Measurements from ENCODE around the gene CDH2.
A peak's percentile ranks its signal among the peaks of the same experiment; 100 is the strongest.

The CDH2 gene

DNA sequence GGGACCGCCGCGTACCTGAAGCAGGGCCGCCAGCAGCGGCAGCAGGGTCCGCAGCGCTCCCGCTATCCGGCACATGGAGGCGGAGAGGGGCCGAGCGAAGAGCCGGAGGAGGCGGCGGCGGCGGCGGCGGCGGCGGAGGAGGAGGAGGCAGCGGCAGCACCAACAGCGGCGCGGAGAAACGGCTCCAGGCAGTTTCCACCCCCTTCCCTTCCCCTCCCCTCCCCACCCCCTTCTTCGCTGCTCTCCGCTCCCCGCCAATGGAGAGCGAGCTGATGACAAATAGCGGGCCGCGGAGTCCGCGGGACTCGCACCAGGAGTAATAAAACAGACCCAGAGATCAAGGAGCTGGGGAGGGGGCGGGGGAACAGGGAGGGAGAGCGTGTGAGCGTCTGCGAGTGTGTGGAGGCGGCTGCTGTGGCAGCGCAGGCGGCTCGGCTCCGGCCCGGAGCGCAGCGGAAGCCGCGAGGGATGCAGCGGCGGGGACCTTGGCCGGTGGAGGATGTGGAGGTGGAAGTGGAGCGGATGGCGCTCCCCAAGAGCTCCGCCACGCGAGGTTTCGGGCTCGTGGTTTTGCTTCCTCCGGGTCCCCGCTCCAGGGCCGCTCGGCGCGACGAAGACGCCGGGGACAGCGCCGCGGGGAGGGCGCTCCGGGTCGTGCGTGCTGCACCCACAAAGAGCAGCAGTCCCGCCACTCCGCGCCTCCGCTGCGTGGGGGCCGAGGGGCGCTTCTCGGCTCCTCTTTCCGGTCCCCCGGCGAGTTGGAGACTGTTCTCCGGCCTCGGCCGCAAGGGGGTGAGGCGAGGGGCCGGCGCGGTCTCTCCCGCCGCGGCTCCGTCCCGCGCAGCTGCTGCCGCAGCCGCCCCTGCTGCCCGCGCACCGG lies at the start of gene CDH2:
Gene CDH2, minus strand, starts transcription at position 183 of the 880 bp plus-strand sequence. Its CDS starts 108 bp downstream, at position 75.
- no peak for DNase-seq

- no peak for DNase-seq
These were observed 35.1 kb upstream of the CDH2 start for GRCh38 chr18:28212060-28212459.

- DNase-seq: no peak
These were observed 31.9 kb upstream of the CDH2 start for GRCh38 chr18:28208712-28209265.

GRCh38 chr18:28208268-28208667 lies 31.3 kb upstream of the CDH2 start:
- no peak for DNase-seq

GRCh38 chr18:28204154-28204553 lies 27.2 kb upstream of the CDH2 start:
- DNase-seq: no peak

DNA sequence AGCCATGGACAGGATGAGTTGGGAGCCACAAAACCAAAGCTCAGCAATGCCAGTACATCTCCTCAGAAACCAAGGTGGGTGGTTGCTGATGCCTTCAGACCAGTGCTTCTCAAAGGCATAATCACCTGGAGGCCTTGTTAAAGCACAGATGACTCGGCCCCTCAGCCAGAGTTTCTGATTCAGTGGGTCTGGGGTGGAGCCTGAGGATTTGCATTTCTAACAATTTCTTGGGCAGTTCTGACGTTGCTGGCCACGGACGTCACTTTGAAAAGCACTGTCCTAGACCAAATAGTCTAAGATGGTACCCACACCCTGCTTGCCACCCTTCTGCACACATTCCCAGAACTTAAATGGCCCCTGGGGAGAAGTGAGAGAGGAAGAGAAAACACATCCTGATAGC lies 24.1 kb upstream of the CDH2 start:
- DNase-seq: no peak

GRCh38 chr18:28198620-28199019 lies 21.7 kb upstream of the CDH2 start:
- DNase-seq: no peak

- DNase-seq: no peak
These were observed 16.3 kb upstream of the CDH2 start for GRCh38 chr18:28193177-28193778.

- DNase-seq: no peak
These were observed 12.7 kb upstream of the CDH2 start for GRCh38 chr18:28189400-28190239.

GRCh38 chr18:28185121-28185520 lies 8.2 kb upstream of the CDH2 start:
- no peak for DNase-seq

DNA sequence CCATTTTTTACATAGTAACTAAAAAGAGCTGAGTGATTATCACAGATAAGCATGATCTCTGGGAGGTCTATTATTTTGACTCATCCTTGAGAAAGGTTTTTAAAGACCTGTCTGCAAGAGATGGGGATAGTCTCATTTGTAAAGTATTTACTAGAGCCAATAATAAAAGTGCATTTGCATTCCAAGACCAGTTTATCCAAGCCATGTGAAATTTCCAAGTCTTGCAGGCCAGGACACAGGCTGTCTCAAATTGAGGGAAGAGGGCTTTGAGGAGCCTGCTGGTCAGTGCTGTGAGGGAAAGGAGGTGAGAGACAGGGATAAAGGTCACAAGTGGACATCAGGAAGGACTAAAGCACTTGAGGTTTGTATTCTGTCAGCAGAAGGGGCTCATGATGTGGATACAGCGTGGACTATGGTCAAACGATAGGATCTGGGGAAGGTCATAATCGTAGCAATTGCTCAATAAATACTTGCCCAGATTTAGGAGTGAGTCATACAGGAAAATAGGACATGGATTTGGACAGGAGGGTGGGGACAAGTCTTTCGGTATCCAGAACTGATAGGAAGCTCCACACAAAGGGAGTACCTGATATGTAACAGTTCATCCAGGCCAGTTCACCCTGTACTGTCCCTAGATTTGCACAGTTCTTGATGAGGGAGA lies 6.6 kb upstream of the CDH2 start:
- no peak for DNase-seq

DNA sequence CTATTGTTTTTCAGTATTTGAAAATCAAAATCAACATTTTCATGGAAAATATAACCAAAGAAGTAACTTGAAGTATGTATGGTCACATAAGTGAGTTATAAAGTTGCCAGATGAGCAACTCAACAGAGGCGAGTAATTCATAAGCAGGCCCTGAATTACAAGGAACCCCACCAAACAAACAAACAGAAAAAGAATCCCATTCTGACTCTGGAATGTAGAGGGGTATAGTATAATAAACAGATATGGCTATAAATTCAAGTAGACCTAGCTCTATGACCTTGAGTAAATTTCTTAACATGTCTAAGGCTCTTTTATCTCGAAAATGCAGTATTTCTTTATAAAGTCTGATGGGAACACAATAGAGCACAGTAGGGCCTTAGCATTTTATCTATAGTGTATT lies 4.7 kb upstream of the CDH2 start:
- no peak for DNase-seq

GRCh38 chr18:28178720-28179119 lies 1.8 kb upstream of the CDH2 start:
- no peak for DNase-seq

DNA sequence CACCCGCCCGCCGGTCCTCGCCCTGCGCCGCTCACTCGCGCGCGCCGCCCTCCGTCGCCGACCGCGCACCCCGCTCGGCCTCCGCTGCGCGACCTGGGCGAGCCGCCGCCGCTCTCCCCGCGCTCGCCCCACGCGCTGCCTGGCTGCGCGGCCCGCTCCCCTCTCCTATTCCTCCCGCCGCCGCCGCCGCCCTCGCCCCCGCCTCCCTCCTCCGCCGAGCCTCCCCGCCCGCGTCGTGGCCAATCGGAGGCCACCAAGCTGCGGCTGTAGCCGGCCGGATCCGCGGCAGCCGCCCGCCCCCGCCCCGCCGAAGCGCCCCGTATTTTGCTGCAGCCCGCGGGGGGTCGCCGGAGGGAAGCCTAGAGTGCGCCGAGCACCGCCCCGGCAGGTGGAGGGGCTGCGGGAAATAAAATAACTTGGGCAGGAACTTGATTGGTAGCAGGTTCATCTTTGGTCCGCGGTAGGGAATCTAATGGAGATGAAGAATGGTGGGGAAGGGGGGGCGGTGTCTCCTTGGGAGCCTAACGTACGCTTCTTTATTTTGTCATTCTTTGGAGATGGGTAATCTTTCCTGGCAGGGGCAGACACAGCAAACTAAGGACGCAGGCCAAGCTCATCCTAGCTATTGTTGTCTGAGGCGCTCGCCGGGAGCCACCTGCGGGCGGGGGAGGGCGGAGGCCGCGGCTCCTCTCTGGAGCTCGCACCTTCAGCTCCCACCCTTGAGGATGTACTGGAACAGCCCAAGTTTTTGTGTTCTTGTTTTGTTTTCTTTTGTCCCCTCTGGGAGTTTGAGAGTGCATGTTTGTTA lies 1.1 kb upstream of the CDH2 start:
- DNase-seq: peak in 1 of 2 experiments; percentile 42

GRCh38 chr18:28176698-28176947 lies 307 bp downstream of the CDH2 start:
- DNase-seq: no peak

GRCh38 chr18:28175930-28176697 lies 816 bp downstream of the CDH2 start:
- no peak for DNase-seq

GRCh38 chr18:28175150-28175929 lies 1.6 kb downstream of the CDH2 start:
- DNase-seq: no peak

DNA sequence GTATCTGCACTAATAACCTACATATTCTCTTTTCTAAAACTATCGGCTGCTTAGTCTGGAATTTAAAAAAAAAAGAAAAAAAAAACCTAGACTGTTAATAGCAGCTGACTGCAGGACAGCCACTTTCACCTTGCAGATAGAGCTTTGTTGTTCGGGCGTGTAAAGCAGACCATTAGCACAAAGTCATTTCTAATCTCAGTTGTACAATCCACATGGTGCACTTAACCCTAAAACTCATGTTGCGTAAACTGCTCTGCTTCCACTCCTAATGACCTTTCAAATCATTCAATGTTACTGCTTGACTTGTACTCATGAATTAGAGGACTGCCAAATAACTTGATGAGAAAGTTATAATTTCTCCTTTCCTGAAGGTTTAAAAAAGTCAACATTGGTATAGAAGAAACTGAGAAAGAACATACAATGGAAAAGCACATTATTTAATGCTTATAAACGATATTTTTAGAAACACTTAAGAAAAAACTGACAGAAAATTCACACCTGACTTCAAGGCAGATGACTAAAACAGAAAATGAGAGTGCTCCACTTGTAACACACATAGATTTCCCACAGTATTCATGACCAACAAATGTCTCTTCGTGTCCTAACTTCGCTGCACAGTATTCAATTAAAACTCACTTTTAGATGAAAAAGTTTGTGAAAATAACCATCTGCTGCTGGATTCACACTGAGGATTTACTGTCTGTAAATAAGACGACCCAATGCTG lies 2.6 kb downstream of the CDH2 start:
- DNase-seq: no peak

- no peak for DNase-seq
These were observed 5.1 kb downstream of the CDH2 start for GRCh38 chr18:28171837-28172236.

DNA sequence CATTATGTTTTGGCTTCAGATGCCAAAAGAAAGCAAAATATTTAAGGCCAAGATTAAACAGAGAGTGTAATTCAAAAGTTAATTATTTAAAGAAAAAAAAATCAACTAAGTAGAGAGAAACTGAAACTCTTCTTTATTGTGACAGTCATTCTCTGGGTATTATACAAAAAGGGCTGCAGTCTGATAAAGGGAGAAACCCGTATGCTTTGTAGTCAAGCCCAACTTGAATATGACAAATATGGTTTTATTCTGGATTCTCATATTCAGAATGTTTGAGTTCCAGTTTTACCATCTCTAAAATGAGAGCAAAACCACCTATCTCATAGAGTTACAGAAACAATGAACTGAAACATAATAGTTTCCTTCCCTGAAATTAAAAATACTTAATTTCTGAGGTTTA lies 8.2 kb downstream of the CDH2 start:
- no peak for DNase-seq
